GM12873 (cell line): ENCODE data around the gene CFH.
A peak's percentile ranks its signal among the peaks of the same experiment; 100 is the strongest.

ENCODE experiments used
- CTCF ChIP-seq: IDR thresholded peaks from 2 replicates; pipeline ENCODE4 v1.5.1; 2012; ENCODE audit warnings: low read depth, mild to moderate bottlenecking, moderate library complexity, low read length, control low read depth; ENCODE audit not compliant: insufficient read depth; ENCODE audit errors: missing control alignments

Gene CFH

GRCh38 chr1:196651637-196652215, at the start of gene CFH:
Gene CFH, plus strand, starts transcription at chr1:196652043. Its CDS starts 75 bp downstream, at chr1:196652118.
- TF ChIP-seq CTCF: no peak

DNA sequence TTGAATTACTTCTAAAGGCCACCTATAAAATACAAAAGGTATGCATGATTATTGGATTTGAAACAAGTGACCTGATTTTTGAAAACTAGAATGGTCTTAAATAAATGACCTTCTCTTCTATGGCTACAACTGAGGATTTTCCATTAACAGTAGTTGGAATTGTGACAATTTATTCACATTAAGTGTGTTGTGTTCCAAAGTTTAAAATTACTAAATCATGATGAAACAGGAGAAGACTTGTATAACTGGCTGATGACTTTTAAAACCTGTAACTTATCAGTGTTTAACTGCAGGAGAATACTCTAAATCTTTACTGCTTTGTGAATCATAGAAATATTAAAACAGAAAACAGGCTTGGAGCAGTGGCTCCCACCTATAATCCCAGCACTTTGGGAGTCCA, 48.2 kb upstream of the CFH start:
- no peak for TF ChIP-seq CTCF

GRCh38 chr1:196607981-196608380, 43.9 kb upstream of the CFH start:
- TF ChIP-seq CTCF: no peak

- TF ChIP-seq CTCF: peak; percentile 14
These were observed 43.2 kb upstream of the CFH start, which contains the start of gene KCNT2 for GRCh38 chr1:196608390-196609369. Gene KCNT2, minus strand, starts transcription at chr1:196608440. Its CDS starts 131 bp downstream, at chr1:196608309.

DNA sequence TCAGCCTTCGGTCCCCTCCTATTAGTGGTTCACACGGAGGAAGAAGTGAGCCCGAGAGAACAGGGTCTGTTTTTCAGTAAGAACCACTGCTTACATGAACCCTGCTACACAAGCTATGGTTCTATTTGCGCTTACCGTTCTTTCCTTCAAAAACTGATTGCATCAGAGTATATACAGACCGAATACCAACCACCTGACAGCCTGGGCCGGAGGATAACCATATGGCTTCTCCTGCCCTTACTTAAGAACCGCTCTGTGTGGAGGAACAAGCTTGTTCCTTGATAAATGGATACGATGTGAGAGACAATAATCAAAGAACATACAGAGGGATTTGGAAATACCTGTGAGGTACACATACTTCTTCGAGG, 42.5 kb upstream of the CFH start:
- no peak for TF ChIP-seq CTCF

DNA sequence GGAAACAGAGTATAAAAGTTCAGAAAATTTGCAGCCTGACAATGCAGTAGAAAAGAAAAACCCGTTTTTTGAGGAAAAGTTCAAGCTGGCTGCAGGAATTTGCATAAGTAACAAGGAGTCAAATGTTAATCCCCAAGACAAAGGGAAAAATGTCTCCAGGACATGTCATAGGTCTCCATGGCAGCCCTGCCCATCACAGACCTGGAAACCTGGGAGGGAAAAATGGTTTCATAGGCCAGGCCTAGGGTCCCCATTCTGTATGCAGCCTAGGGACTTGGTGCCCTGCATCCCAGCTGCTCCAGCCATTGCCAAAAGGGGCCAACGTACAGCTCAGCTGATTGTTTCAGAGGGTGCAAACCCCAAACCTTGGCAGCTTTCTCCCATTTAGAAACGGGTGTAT, 40.0 kb upstream of the CFH start:
- no peak for TF ChIP-seq CTCF

- no peak for TF ChIP-seq CTCF
These were observed 32.1 kb upstream of the CFH start for GRCh38 chr1:196619721-196620120.
